ENCODE results near the gene GSK3B. TPM values are rescaled to one million over a fixed set of nuclear protein-coding genes. Genes with fewer than 3 reads are reported as not detected.

Gene GSK3B
- total RNA-seq, 3 donors from 2014 or later (not counting 1 experiment from before 2014, with no cell fraction given): 61.3 to 67.0 (median 62.7) TPM

- Histone ChIP-seq H3K27ac (ENCODE audit: low read length) (no peak overlapping the region), H3K36me3 (ENCODE audit: control insufficient read depth, insufficient read depth, low read length) (no peaks in the 10 kb centered on the region), H3K4me3 (ENCODE audit: low read length) (no peak overlapping the region), H3K27me3 (ENCODE audit: control insufficient read depth, insufficient read depth, low read length) (no peaks in the 10 kb centered on the region), H3K9me3 (ENCODE audit: control insufficient read depth, insufficient read depth, low read length) (no peaks in the 10 kb centered on the region), H3K4me1 (ENCODE audit: control insufficient read depth, insufficient read depth, low read length) (peaks cover 6% of the 10 kb centered on the region)
- intact Hi-C loops (cut with micrococcal nuclease): loop anchor here (10.0 kb wide), 6 partner anchors 164 to 1736 kb away; partner anchors contain the start of genes ARHGAP31, COX17, EAF2 and IQCB1
- no peaks in the 10 kb centered on the region for H3K36me3 Mint-ChIP-seq
- no peaks in the 10 kb centered on the region for H3K27me3 Mint-ChIP-seq (ENCODE audit: low read depth in 2 of 2)
- DNase-seq (no peak), ATAC-seq (no peak)
- no peak for TF ChIP-seq CTCF (IDR thresholded peaks at IDR 0.05)
- peaks cover 25 to 27% of the 10 kb centered on the region in 2 donors for H3K4me1 Mint-ChIP-seq
- no peak overlapping the region for H3K27ac Mint-ChIP-seq
- H3K9me3 Mint-ChIP-seq: no peaks in the 10 kb centered on the region
- no peak overlapping the region for H3K4me3 Mint-ChIP-seq
Observed at GRCh38 chr3:120098710-120099109, 4.5 kb upstream of the GSK3B start.

GRCh38 chr3:120095979-120096426 lies 1.8 kb upstream of the GSK3B start:
- Mint-ChIP-seq H3K4me1 (peaks cover 25 to 27% of the 10 kb centered on the region in 2 donors), H3K36me3 (no peaks in the 10 kb centered on the region), H3K27me3 (ENCODE audit: low read depth in 2 of 2) (no peaks in the 10 kb centered on the region), H3K9me3 (no peaks in the 10 kb centered on the region), H3K27ac (no peak overlapping the region), H3K4me3 (no peak overlapping the region)
- no peak for ATAC-seq
- Histone ChIP-seq H3K4me1 (ENCODE audit: control insufficient read depth, insufficient read depth, low read length) (peaks cover 6% of the 10 kb centered on the region), H3K4me3 (ENCODE audit: low read length) (peak overlapping the region; percentile 57), H3K36me3 (ENCODE audit: control insufficient read depth, insufficient read depth, low read length) (no peaks in the 10 kb centered on the region), H3K27ac (ENCODE audit: low read length) (peak overlapping the region; percentile 86), H3K9me3 (ENCODE audit: control insufficient read depth, insufficient read depth, low read length) (no peaks in the 10 kb centered on the region), H3K27me3 (ENCODE audit: control insufficient read depth, insufficient read depth, low read length) (no peaks in the 10 kb centered on the region)
- WGBS (ENCODE audit: insufficient coverage): 0% methylated on average over 1 of the region's 1 CpG
- no peak for DNase-seq
- TF ChIP-seq CTCF (IDR thresholded peaks at IDR 0.05): no peak
- intact Hi-C loops (cut with micrococcal nuclease): loop anchor here (1.0 to 10.0 kb wide), 10 partner anchors 161 to 1739 kb away; partner anchors contain the start of genes ARHGAP31, COX17, EAF2 and GTF2E1

GRCh38 chr3:120095226-120095978 lies 1.2 kb upstream of the GSK3B start:
- TF ChIP-seq CTCF (IDR thresholded peaks at IDR 0.05): no peak
- Mint-ChIP-seq H3K4me3 (no peak overlapping the region), H3K9me3 (no peaks in the 10 kb centered on the region), H3K4me1 (peaks cover 23 to 25% of the 10 kb centered on the region in 2 donors), H3K36me3 (no peaks in the 10 kb centered on the region), H3K27me3 (ENCODE audit: low read depth in 2 of 2) (no peaks in the 10 kb centered on the region), H3K27ac (no peak overlapping the region)
- Histone ChIP-seq H3K36me3 (ENCODE audit: control insufficient read depth, insufficient read depth, low read length) (no peaks in the 10 kb centered on the region), H3K4me1 (ENCODE audit: control insufficient read depth, insufficient read depth, low read length) (peaks cover 6% of the 10 kb centered on the region), H3K27ac (ENCODE audit: low read length) (peak overlapping the region; percentile 86), H3K9me3 (ENCODE audit: control insufficient read depth, insufficient read depth, low read length) (no peaks in the 10 kb centered on the region), H3K27me3 (ENCODE audit: control insufficient read depth, insufficient read depth, low read length) (no peaks in the 10 kb centered on the region), H3K4me3 (ENCODE audit: low read length) (peak overlapping the region; percentile 57)
- ATAC-seq: peak; percentile 24 to 50 (median 32)
- peak; percentile 88 to 90 for DNase-seq
- WGBS (ENCODE audit: insufficient coverage): under 1% methylated on average over 58 of the region's 58 CpGs
- intact Hi-C loops (cut with micrococcal nuclease): loop anchor here (1.0 to 10.0 kb wide), 10 partner anchors 161 to 1739 kb away; partner anchors contain the start of genes ARHGAP31, COX17, EAF2 and GTF2E1
